ENCODE measurements around the gene MLXIPL.
"Not testable (repeated sequence)": the region's sequence is repeated elsewhere in the genome, so short reads cannot be mapped to it uniquely, and the experiment has no call there.

MLXIPL gene

GRCh38 chr7:73623798-73624668 lies at the start of gene MLXIPL:
Gene MLXIPL (minus strand): TSS chr7:73624522. CDS start chr7:73624492, 30 bp downstream.
- no peaks in the 10 kb centered on the region for H3K36me3 ChIP-seq (ENCODE audit: insufficient read depth, low read length)
- 0 out of 2 replicates have a peak, but pooled peaks cover 3% of the 10 kb centered on the region for H3K4me1 ChIP-seq (ENCODE audit: insufficient read depth, low read length)
- H3K9ac ChIP-seq (ENCODE audit: low read depth, low read length), result peak within 1 kb of the TSS; percentile 55; the same call in 1 of the 2 replicates
- no peaks in the 10 kb centered on the region for H3K9me3 ChIP-seq (ENCODE audit: control insufficient read depth, insufficient read depth, low read length)

- Histone ChIP-seq H3K36me3 (ENCODE audit: insufficient read depth, low read length) (no peaks in the 10 kb centered on the region), H3K4me1 (ENCODE audit: insufficient read depth, low read length) (peaks cover 21% of the 10 kb centered on the region; the same call in 1 of the 2 replicates), H3K9ac (ENCODE audit: low read depth, low read length) (no peak overlapping the region)
These were observed 47.6 kb upstream of the MLXIPL start for GRCh38 chr7:73671857-73672445.

GRCh38 chr7:73671322-73671661 lies 47.0 kb upstream of the MLXIPL start:
- no peaks in the 10 kb centered on the region for H3K36me3 ChIP-seq (ENCODE audit: insufficient read depth, low read length)
- H3K9ac ChIP-seq (ENCODE audit: low read depth, low read length), result no peak overlapping the region
- H3K9me3 ChIP-seq (ENCODE audit: control insufficient read depth, insufficient read depth, low read length), result no peaks in the 10 kb centered on the region
- H3K4me1 ChIP-seq (ENCODE audit: insufficient read depth, low read length), result peaks cover 21% of the 10 kb centered on the region; the same call in 1 of the 2 replicates

More at GRCh38 chr7:73671857-73672445, 47.6 kb upstream of the MLXIPL start:
- H3K9me3 ChIP-seq (ENCODE audit: control insufficient read depth, insufficient read depth, low read length), result no peaks in the 10 kb centered on the region

- H3K9ac ChIP-seq (ENCODE audit: low read depth, low read length), result no peak overlapping the region
- H3K36me3 ChIP-seq (ENCODE audit: insufficient read depth, low read length), result no peaks in the 10 kb centered on the region
- H3K4me1 ChIP-seq (ENCODE audit: insufficient read depth, low read length), result peaks cover 21% of the 10 kb centered on the region; the same call in 1 of the 2 replicates
- H3K9me3 ChIP-seq (ENCODE audit: control insufficient read depth, insufficient read depth, low read length), result no peaks in the 10 kb centered on the region
These were observed 45.6 kb upstream of the MLXIPL start for GRCh38 chr7:73669858-73670385.

- H3K36me3 ChIP-seq (ENCODE audit: insufficient read depth, low read length), result no peaks in the 10 kb centered on the region
- peaks cover 21% of the 10 kb centered on the region; the same call in 1 of the 2 replicates for H3K4me1 ChIP-seq (ENCODE audit: insufficient read depth, low read length)
- H3K9me3 ChIP-seq (ENCODE audit: control insufficient read depth, insufficient read depth, low read length), result no peaks in the 10 kb centered on the region
- no peak overlapping the region for H3K9ac ChIP-seq (ENCODE audit: low read depth, low read length)
These were observed 45.0 kb upstream of the MLXIPL start for GRCh38 chr7:73669288-73669701.

GRCh38 chr7:73668886-73669230 lies 44.5 kb upstream of the MLXIPL start:
- Histone ChIP-seq H3K9me3 (ENCODE audit: control insufficient read depth, insufficient read depth, low read length) (no peaks in the 10 kb centered on the region), H3K4me1 (ENCODE audit: insufficient read depth, low read length) (peaks cover 21% of the 10 kb centered on the region; the same call in 1 of the 2 replicates), H3K36me3 (ENCODE audit: insufficient read depth, low read length) (no peaks in the 10 kb centered on the region), H3K9ac (ENCODE audit: low read depth, low read length) (peak overlapping the region; percentile 68; the same call in 1 of the 2 replicates)

- peak overlapping the region; percentile 68 for H3K9ac ChIP-seq (ENCODE audit: low read depth, low read length)
These were observed 44.0 kb upstream of the MLXIPL start for GRCh38 chr7:73668103-73668885.

GRCh38 chr7:73667344-73668102 lies 43.2 kb upstream of the MLXIPL start, which contains the start of gene VPS37D:
Gene VPS37D (plus strand): TSS chr7:73667831. CDS start chr7:73667959, 128 bp downstream.
- Histone ChIP-seq H3K36me3 (ENCODE audit: insufficient read depth, low read length) (no peaks in the 10 kb centered on the region), H3K9me3 (ENCODE audit: control insufficient read depth, insufficient read depth, low read length) (no peaks in the 10 kb centered on the region), H3K4me1 (ENCODE audit: insufficient read depth, low read length) (peaks cover 21% of the 10 kb centered on the region; the same call in 1 of the 2 replicates), H3K9ac (ENCODE audit: low read depth, low read length) (peak within 1 kb of the TSS; percentile 68)

More at GRCh38 chr7:73668103-73668885, 44.0 kb upstream of the MLXIPL start:
- no peaks in the 10 kb centered on the region for H3K36me3 ChIP-seq (ENCODE audit: insufficient read depth, low read length)
- H3K9me3 ChIP-seq (ENCODE audit: control insufficient read depth, insufficient read depth, low read length), result no peaks in the 10 kb centered on the region
- peaks cover 21% of the 10 kb centered on the region; the same call in 1 of the 2 replicates for H3K4me1 ChIP-seq (ENCODE audit: insufficient read depth, low read length)

- H3K9ac ChIP-seq (ENCODE audit: low read depth, low read length), result no peak overlapping the region
- H3K36me3 ChIP-seq (ENCODE audit: insufficient read depth, low read length), result no peaks in the 10 kb centered on the region
- no peaks in the 10 kb centered on the region for H3K4me1 ChIP-seq (ENCODE audit: insufficient read depth, low read length)
- H3K9me3 ChIP-seq (ENCODE audit: control insufficient read depth, insufficient read depth, low read length), result no peaks in the 10 kb centered on the region
These were observed 38.7 kb upstream of the MLXIPL start for GRCh38 chr7:73663033-73663432.

- H3K9ac ChIP-seq (ENCODE audit: low read depth, low read length); H3K36me3 ChIP-seq (ENCODE audit: insufficient read depth, low read length); H3K4me1 ChIP-seq (ENCODE audit: insufficient read depth, low read length); H3K9me3 ChIP-seq (ENCODE audit: control insufficient read depth, insufficient read depth, low read length): not testable (repeated sequence)
These were observed 36.3 kb upstream of the MLXIPL start for GRCh38 chr7:73660594-73660993.

GRCh38 chr7:73659983-73660382 lies 35.7 kb upstream of the MLXIPL start:
- no peaks in the 10 kb centered on the region for H3K4me1 ChIP-seq (ENCODE audit: insufficient read depth, low read length)

GRCh38 chr7:73655309-73655708 lies 31.0 kb upstream of the MLXIPL start:
- H3K9ac ChIP-seq (ENCODE audit: low read depth, low read length); H3K36me3 ChIP-seq (ENCODE audit: insufficient read depth, low read length); H3K4me1 ChIP-seq (ENCODE audit: insufficient read depth, low read length); H3K9me3 ChIP-seq (ENCODE audit: control insufficient read depth, insufficient read depth, low read length): not testable (repeated sequence)

More at GRCh38 chr7:73659983-73660382, 35.7 kb upstream of the MLXIPL start:
- H3K9ac ChIP-seq (ENCODE audit: low read depth, low read length), result no peak overlapping the region
- no peaks in the 10 kb centered on the region for H3K36me3 ChIP-seq (ENCODE audit: insufficient read depth, low read length)
- no peaks in the 10 kb centered on the region for H3K9me3 ChIP-seq (ENCODE audit: control insufficient read depth, insufficient read depth, low read length)

GRCh38 chr7:73652541-73652949 lies 28.2 kb upstream of the MLXIPL start:
- Histone ChIP-seq H3K4me1 (ENCODE audit: insufficient read depth, low read length) (no peaks in the 10 kb centered on the region; the same call in 1 of the 2 replicates), H3K9ac (ENCODE audit: low read depth, low read length) (no peak overlapping the region), H3K9me3 (ENCODE audit: control insufficient read depth, insufficient read depth, low read length) (no peaks in the 10 kb centered on the region), H3K36me3 (ENCODE audit: insufficient read depth, low read length) (no peaks in the 10 kb centered on the region; the same call in 1 of the 2 replicates)

Data from ES-I3 (cell line).